HEK293 (cell line): ENCODE results near the gene CABP7.

Source experiments
- KLF1 ChIP-seq: fragments of 450-650 bp; formaldehyde crosslinking; IDR thresholded peaks from 2 replicates; pipeline ENCODE4 v1.5.1; 2016; ENCODE audit warnings: missing biosample characterization, missing genetic modification characterization
- RBAK ChIP-seq: fragments of 450-650 bp; formaldehyde crosslinking; IDR thresholded peaks from 2 replicates; pipeline ENCODE4 v1.5.1; 2016; ENCODE audit warnings: missing biosample characterization, missing genetic modification characterization
- ZBTB49 ChIP-seq: fragments of 450-650 bp; formaldehyde crosslinking; IDR thresholded peaks from 2 replicates; pipeline ENCODE4 v1.5.1; 2016; ENCODE audit warnings: missing biosample characterization, missing genetic modification characterization, low read depth
- ZBTB7A ChIP-seq: fragments of 450-650 bp; formaldehyde crosslinking; IDR thresholded peaks from 2 replicates; pipeline ENCODE4 v1.5.1; 2016; ENCODE audit warnings: low read depth, missing biosample characterization, missing genetic modification characterization
- ZNF121 ChIP-seq: fragments of 450-650 bp; formaldehyde crosslinking; IDR thresholded peaks from 2 replicates; pipeline ENCODE4 v1.5.1; 2016; ENCODE audit warnings: missing biosample characterization, missing genetic modification characterization
- ZNF394 ChIP-seq: fragments of 450-650 bp; formaldehyde crosslinking; IDR thresholded peaks from 2 replicates; pipeline ENCODE4 v1.5.1; 2016; ENCODE audit warnings: missing biosample characterization, missing genetic modification characterization, mild to moderate bottlenecking, moderate library complexity, borderline replicate concordance
- ZNF501 ChIP-seq: fragments of 450-650 bp; formaldehyde crosslinking; IDR thresholded peaks from 2 replicates; pipeline ENCODE4 v1.5.1; 2016; ENCODE audit warnings: missing biosample characterization, missing genetic modification characterization
- ZNF639 ChIP-seq: fragments of 450-650 bp; formaldehyde crosslinking; IDR thresholded peaks from 2 replicates; pipeline ENCODE4 v1.5.1; 2016; ENCODE audit warnings: missing biosample characterization, missing genetic modification characterization
- ZNF747 ChIP-seq: fragments of 450-650 bp; formaldehyde crosslinking; IDR thresholded peaks from 2 replicates; pipeline ENCODE4 v1.5.1; 2016; ENCODE audit warnings: missing biosample characterization, missing genetic modification characterization
- ZNF777 ChIP-seq: fragments of 450-650 bp; formaldehyde crosslinking; IDR thresholded peaks from 2 replicates; pipeline ENCODE4 v1.5.1; 2017; ENCODE audit warnings: missing biosample characterization, missing genetic modification characterization, borderline replicate concordance
- TF ChIP-seq, protein P1 (sequence below): fragments of 450-650 bp; formaldehyde crosslinking; IDR thresholded peaks from 2 replicates; pipeline ENCODE4 v1.5.1; 2016; ENCODE audit warnings: missing biosample characterization, missing genetic modification characterization
- TF ChIP-seq, protein P2 (sequence below): fragments of 450-650 bp; formaldehyde crosslinking; IDR thresholded peaks from 2 replicates; pipeline ENCODE4 v1.5.1; 2016; ENCODE audit warnings: missing biosample characterization, missing genetic modification characterization
- TF ChIP-seq, protein P3 (sequence below): fragments of 450-650 bp; formaldehyde crosslinking; IDR thresholded peaks from 2 replicates; pipeline ENCODE4 v1.5.1; 2017; ENCODE audit warnings: missing biosample characterization, missing genetic modification characterization

DNA sequence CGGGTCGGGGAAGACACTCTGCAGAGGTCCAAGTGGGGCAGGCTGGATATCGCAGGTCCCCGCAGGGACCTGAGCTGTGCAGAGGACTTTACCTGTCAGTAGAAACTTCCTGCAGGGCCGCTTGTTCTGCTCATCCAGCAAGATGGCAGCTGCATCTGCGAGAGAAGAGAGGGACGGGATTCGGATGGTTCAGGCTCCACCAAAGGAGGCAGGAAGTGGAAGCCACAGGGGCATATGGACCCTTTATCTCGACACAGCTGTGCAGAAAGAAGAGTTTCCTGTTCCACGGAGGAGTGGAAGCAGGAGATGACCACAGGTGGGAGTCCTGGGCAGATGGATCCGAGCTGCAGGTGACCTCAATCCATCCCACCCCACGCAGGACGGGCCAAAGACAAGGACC, 22.5 kb downstream of the CABP7 start:
- TF ChIP-seq, protein P1, sequence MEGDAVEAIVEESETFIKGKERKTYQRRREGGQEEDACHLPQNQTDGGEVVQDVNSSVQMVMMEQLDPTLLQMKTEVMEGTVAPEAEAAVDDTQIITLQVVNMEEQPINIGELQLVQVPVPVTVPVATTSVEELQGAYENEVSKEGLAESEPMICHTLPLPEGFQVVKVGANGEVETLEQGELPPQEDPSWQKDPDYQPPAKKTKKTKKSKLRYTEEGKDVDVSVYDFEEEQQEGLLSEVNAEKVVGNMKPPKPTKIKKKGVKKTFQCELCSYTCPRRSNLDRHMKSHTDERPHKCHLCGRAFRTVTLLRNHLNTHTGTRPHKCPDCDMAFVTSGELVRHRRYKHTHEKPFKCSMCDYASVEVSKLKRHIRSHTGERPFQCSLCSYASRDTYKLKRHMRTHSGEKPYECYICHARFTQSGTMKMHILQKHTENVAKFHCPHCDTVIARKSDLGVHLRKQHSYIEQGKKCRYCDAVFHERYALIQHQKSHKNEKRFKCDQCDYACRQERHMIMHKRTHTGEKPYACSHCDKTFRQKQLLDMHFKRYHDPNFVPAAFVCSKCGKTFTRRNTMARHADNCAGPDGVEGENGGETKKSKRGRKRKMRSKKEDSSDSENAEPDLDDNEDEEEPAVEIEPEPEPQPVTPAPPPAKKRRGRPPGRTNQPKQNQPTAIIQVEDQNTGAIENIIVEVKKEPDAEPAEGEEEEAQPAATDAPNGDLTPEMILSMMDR = no peak
- no peak for TF ChIP-seq RBAK (tag by site-specific recombination)
- TF ChIP-seq, protein P2, sequence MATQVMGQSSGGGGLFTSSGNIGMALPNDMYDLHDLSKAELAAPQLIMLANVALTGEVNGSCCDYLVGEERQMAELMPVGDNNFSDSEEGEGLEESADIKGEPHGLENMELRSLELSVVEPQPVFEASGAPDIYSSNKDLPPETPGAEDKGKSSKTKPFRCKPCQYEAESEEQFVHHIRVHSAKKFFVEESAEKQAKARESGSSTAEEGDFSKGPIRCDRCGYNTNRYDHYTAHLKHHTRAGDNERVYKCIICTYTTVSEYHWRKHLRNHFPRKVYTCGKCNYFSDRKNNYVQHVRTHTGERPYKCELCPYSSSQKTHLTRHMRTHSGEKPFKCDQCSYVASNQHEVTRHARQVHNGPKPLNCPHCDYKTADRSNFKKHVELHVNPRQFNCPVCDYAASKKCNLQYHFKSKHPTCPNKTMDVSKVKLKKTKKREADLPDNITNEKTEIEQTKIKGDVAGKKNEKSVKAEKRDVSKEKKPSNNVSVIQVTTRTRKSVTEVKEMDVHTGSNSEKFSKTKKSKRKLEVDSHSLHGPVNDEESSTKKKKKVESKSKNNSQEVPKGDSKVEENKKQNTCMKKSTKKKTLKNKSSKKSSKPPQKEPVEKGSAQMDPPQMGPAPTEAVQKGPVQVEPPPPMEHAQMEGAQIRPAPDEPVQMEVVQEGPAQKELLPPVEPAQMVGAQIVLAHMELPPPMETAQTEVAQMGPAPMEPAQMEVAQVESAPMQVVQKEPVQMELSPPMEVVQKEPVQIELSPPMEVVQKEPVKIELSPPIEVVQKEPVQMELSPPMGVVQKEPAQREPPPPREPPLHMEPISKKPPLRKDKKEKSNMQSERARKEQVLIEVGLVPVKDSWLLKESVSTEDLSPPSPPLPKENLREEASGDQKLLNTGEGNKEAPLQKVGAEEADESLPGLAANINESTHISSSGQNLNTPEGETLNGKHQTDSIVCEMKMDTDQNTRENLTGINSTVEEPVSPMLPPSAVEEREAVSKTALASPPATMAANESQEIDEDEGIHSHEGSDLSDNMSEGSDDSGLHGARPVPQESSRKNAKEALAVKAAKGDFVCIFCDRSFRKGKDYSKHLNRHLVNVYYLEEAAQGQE (tag by site-specific recombination) = no peak
- no peak for TF ChIP-seq ZNF394 (tag by site-specific recombination)
- no peak for TF ChIP-seq ZNF777
- TF ChIP-seq, protein P3, sequence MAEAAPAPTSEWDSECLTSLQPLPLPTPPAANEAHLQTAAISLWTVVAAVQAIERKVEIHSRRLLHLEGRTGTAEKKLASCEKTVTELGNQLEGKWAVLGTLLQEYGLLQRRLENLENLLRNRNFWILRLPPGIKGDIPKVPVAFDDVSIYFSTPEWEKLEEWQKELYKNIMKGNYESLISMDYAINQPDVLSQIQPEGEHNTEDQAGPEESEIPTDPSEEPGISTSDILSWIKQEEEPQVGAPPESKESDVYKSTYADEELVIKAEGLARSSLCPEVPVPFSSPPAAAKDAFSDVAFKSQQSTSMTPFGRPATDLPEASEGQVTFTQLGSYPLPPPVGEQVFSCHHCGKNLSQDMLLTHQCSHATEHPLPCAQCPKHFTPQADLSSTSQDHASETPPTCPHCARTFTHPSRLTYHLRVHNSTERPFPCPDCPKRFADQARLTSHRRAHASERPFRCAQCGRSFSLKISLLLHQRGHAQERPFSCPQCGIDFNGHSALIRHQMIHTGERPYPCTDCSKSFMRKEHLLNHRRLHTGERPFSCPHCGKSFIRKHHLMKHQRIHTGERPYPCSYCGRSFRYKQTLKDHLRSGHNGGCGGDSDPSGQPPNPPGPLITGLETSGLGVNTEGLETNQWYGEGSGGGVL (tag by site-specific recombination) = no peak
- TF ChIP-seq ZNF121 (tag by site-specific recombination) = no peak
- TF ChIP-seq ZNF639 (tag by site-specific recombination) = no peak
- no peak for TF ChIP-seq ZNF747
- TF ChIP-seq ZBTB7A (tag by site-specific recombination) = no peak
- TF ChIP-seq ZNF501 (tag by site-specific recombination) = no peak
- TF ChIP-seq ZBTB49 (tag by site-specific recombination) = no peak
- TF ChIP-seq KLF1 (tag by site-specific recombination) = no peak
